Panc1 (cell line): ENCODE results near the gene SYT2. TPM values are rescaled to one million over a fixed set of nuclear protein-coding genes. Genes with fewer than 3 reads are reported as not detected.

Source experiments
- ATAC-seq: fragments of 200-7000 bp; cut with Tn5 transposase; 2 replicates; pipeline ENCODE4 v1.9.1; 2020; ENCODE audit warnings: mild to moderate bottlenecking, moderate library complexity
- BruUV-seq: library from RNA; stranded (reverse); fragments of 400-500 nt; replicated peaks from 2 replicates; lab custom pipeline; 2021; lab: Mats Ljungman, UMichigan
- CTCF ChIA-PET: fragments of 300-600 bp; sonication (Branson Sonifier 250); formaldehyde crosslinking; loops from one replicate; lab custom pipeline; 2022; ENCODE audit warnings: antibody characterized with exemption; lab: Charles Lee
- POLR2A ChIA-PET: fragments of 300-600 bp; sonication (Branson Sonifier 250); formaldehyde crosslinking; loops from one replicate; lab custom pipeline; 2022; ENCODE audit warnings: antibody characterized with exemption; lab: Charles Lee
- DNase-seq: peaks from one replicate; pipeline ENCODE4 v3.0.0-alpha.2; 2010; ENCODE audit warnings: low read depth, low spot score
- H3K27ac ChIP-seq: 2 replicates; pipeline ENCODE4 v1.5.1; 2011; ENCODE audit warnings: mild to moderate bottlenecking, low read length, inconsistent platforms
- H3K27me3 ChIP-seq: fragments of 200-500 bp; sonication (Bioruptor generic); 2 replicates; pipeline ENCODE4 v1.6.0; 2014; ENCODE audit warnings: low read length, inconsistent platforms; ENCODE audit not compliant: control insufficient read depth, insufficient read depth
- H3K36me3 ChIP-seq: fragments of 200-500 bp; sonication (Bioruptor generic); 2 replicates; pipeline ENCODE4 v1.5.1; 2014; ENCODE audit warnings: inconsistent platforms, mild to moderate bottlenecking, low read length, moderate library complexity; ENCODE audit not compliant: control insufficient read depth, insufficient read depth
- H3K4me1 ChIP-seq: 2 replicates; pipeline ENCODE4 v1.5.1; 2011; ENCODE audit warnings: inconsistent platforms, mild to moderate bottlenecking, low read length, moderate library complexity; ENCODE audit not compliant: control insufficient read depth, insufficient read depth
- H3K4me3 ChIP-seq, 2 experiments: 2 replicates each; pipeline ENCODE4 v1.5.1; 2011 to 2012; ENCODE audit warnings: low read depth in 2 of 2, low read length in 2 of 2, mild to moderate bottlenecking in 2 of 2, inconsistent platforms in 1 of 2, moderate library complexity in 1 of 2
- H3K9me3 ChIP-seq: fragments of 200-500 bp; sonication (Bioruptor generic); 2 replicates; pipeline ENCODE4 v1.5.1; 2014; ENCODE audit warnings: low read depth, mild to moderate bottlenecking, inconsistent platforms, low read length, moderate library complexity; ENCODE audit not compliant: control insufficient read depth, insufficient read depth
- CTCF ChIP-seq: fragments of 450-650 bp; IDR thresholded peaks from 2 replicates; pipeline ENCODE4 v1.5.1; 2017; ENCODE audit warnings: mild to moderate bottlenecking
- POLR2AphosphoS5 ChIP-seq: IDR thresholded peaks from 2 replicates; pipeline ENCODE4 v1.6.1; 2012; ENCODE audit warnings: mild to moderate bottlenecking, low read depth, low read length, moderate library complexity
- SIN3A ChIP-seq: IDR thresholded peaks from 2 replicates; pipeline ENCODE4 v1.6.1; 2012; ENCODE audit warnings: low read depth, mild to moderate bottlenecking, low read length, moderate library complexity, borderline replicate concordance; ENCODE audit not compliant: insufficient read depth
- TCF7L2 ChIP-seq: IDR thresholded peaks from 2 replicates; pipeline ENCODE4 v1.6.1; 2011; ENCODE audit warnings: mild to moderate bottlenecking, low read depth, low read length, inconsistent platforms
- in situ Hi-C: cut with HindIII; loops from 2 replicates; pipeline ENCODE4 v1.10.0; 2016; ENCODE audit warnings: low sequenced_read_pairs, low pct_unique_long_range_greater_than_20kb
- intact Hi-C: fragments of 100-400 bp; cut with micrococcal nuclease; formaldehyde crosslinking; loops from one replicate; pipeline ENCODE4 v1.10.0; 2022; ENCODE audit not compliant: unreplicated experiment
- total RNA-seq: library from RNA; stranded (reverse); gene quantifications from one replicate; pipeline ENCODE4 v1.2.1, GENCODE V29; 2021; ENCODE audit not compliant: unreplicated experiment
- TF ChIP-seq, protein P1 (sequence below), 2 experiments: IDR thresholded peaks; 2 replicates each; pipeline ENCODE4 v1.6.1; 2011 to 2012; ENCODE audit warnings: low read depth in 2 of 2, control low read depth in 1 of 2, low read length in 1 of 2, mild to moderate bottlenecking in 1 of 2, moderate library complexity in 1 of 2; ENCODE audit not compliant: insufficient read depth in 1 of 2

Gene SYT2
- total RNA-seq, 1 experiment from 2014 or later, result 0.03 TPM

GRCh38 chr1:202662081-202662480 lies 48.2 kb downstream of the SYT2 start:
- peaks cover 27% of the 10 kb centered on the region for H3K27me3 ChIP-seq
- DNase-seq (no peak), ATAC-seq (no peak)
- intact Hi-C loops, result no loop called here
- CTCF ChIA-PET, result no interaction called here
- H3K9me3 ChIP-seq, result no peaks in the 10 kb centered on the region
- H3K4me3 ChIP-seq, result no peak overlapping the region
- no peak overlapping the region for H3K27ac ChIP-seq
- H3K4me1 ChIP-seq, result no peaks in the 10 kb centered on the region
- in situ Hi-C loops, result no loop called here
- H3K36me3 ChIP-seq, result no peaks in the 10 kb centered on the region
- no TSS peak for BruUV-seq
- POLR2A ChIA-PET, result no interaction called here
- TF ChIP-seq TCF7L2 (no peak), POLR2AphosphoS5 (no peak), SIN3A (no peak), CTCF (no peak)
- TF ChIP-seq, protein P1, sequence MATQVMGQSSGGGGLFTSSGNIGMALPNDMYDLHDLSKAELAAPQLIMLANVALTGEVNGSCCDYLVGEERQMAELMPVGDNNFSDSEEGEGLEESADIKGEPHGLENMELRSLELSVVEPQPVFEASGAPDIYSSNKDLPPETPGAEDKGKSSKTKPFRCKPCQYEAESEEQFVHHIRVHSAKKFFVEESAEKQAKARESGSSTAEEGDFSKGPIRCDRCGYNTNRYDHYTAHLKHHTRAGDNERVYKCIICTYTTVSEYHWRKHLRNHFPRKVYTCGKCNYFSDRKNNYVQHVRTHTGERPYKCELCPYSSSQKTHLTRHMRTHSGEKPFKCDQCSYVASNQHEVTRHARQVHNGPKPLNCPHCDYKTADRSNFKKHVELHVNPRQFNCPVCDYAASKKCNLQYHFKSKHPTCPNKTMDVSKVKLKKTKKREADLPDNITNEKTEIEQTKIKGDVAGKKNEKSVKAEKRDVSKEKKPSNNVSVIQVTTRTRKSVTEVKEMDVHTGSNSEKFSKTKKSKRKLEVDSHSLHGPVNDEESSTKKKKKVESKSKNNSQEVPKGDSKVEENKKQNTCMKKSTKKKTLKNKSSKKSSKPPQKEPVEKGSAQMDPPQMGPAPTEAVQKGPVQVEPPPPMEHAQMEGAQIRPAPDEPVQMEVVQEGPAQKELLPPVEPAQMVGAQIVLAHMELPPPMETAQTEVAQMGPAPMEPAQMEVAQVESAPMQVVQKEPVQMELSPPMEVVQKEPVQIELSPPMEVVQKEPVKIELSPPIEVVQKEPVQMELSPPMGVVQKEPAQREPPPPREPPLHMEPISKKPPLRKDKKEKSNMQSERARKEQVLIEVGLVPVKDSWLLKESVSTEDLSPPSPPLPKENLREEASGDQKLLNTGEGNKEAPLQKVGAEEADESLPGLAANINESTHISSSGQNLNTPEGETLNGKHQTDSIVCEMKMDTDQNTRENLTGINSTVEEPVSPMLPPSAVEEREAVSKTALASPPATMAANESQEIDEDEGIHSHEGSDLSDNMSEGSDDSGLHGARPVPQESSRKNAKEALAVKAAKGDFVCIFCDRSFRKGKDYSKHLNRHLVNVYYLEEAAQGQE (IDR thresholded peaks at IDR 0.05; ENCODE audit: insufficient read depth in 1 of 2, low read depth in 2 of 2, low read length in 1 of 2), result no peak

DNA sequence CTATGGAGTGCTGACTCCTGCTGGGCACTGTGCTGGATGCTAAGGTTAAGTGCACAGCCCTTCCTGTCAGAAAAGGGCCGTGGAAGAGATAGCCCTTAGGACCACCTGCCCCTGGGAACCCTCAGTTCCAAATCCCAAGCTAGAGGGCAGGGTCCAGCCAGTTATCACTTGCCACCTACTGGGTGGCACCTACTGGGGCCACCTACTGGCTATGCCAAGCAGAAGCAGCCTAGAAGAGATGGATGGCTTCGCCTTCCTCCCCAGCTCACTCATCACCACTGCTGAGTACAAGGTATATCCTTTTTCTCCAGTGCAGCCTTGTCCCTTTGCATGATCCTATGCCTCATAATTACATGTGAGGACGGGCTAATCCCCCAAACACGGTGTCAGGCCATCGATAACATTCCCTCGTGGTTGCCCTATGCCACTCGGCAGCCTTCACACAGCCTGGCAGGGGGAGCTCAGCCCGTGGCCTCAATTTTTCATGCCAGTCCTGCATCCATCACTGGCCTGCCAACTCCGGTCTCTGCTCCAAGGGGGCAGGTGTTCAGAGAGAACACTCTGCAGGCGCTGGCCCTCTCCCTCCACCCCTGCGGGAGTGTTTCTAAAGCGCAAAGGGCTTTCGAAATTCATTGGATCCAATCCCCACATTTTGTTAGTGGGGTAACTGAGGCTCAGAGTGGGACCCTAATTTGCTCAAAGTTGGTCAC lies 49.0 kb downstream of the SYT2 start:
- no peak overlapping the region for H3K4me3 ChIP-seq
- no peaks in the 10 kb centered on the region for H3K9me3 ChIP-seq
- peaks cover 30% of the 10 kb centered on the region for H3K27me3 ChIP-seq
- no peaks in the 10 kb centered on the region for H3K4me1 ChIP-seq
- ChIA-PET CTCF (interaction anchor here (0.8 to 1.0 kb wide), 2 partner anchors 9 to 58 kb away, joined by 3 to 8 read pairs; no protein-coding TSS in a partner anchor), POLR2A (no interaction called here)
- peak; percentile 76 for ATAC-seq
- no peak for DNase-seq
- no peaks in the 10 kb centered on the region for H3K36me3 ChIP-seq
- in situ Hi-C loops (no loop called here), intact Hi-C loops (no loop called here)
- TF ChIP-seq CTCF, result peak; percentile 68; the same call in 1 of the 2 replicates
- TF ChIP-seq, protein P1 (IDR thresholded peaks at IDR 0.05; ENCODE audit: insufficient read depth in 1 of 2, low read depth in 2 of 2, low read length in 1 of 2), result no peak
- no TSS peak for BruUV-seq
- no peak overlapping the region for H3K27ac ChIP-seq
